ENCODE data around the gene MESD. TPM values are rescaled to one million over a fixed set of nuclear protein-coding genes. Genes with fewer than 3 reads are reported as not detected.

The MESD gene
- total RNA-seq, 2 donors from 2014 or later, result 31.7 to 35.8 TPM

- H3K27ac ChIP-seq (ENCODE audit: low read depth, low read length), result no peak overlapping the region
- Mint-ChIP-seq H3K27ac (no peak overlapping the region), H3K4me3 (no peak overlapping the region), H3K36me3 (ENCODE audit: low read depth) (no peaks in the 10 kb centered on the region), H3K9me3 (no peaks in the 10 kb centered on the region), H3K4me1 (peaks cover 11% of the 10 kb centered on the region), H3K27me3 (ENCODE audit: insufficient read depth) (no peaks in the 10 kb centered on the region)
- H3K36me3 ChIP-seq (ENCODE audit: control insufficient read depth, insufficient read depth, low read length), result no peaks in the 10 kb centered on the region
- 91 to 95% methylated on average over 6 to 7 of the region's 7 CpGs for whole genome bisulfite sequencing, 2 experiments (ENCODE audit: insufficient coverage in 1 of 2, insufficient read length in 1 of 2)
- DNase-seq, result no peak
- TF ChIP-seq CTCF (conservative IDR thresholded peaks at IDR 0.05), result no peak
- H3K27me3 ChIP-seq (ENCODE audit: control insufficient read depth, insufficient read depth, low read length, poor library complexity, severe bottlenecking), result no peaks in the 10 kb centered on the region
- H3K9me3 ChIP-seq (ENCODE audit: control insufficient read depth, low read length), result no peaks in the 10 kb centered on the region
- no peak overlapping the region for H3K4me3 ChIP-seq (ENCODE audit: low read length)
- no peak overlapping the region for H3K9ac ChIP-seq (ENCODE audit: extremely low read depth, low read length, poor library complexity, severe bottlenecking)
- no peaks in the 10 kb centered on the region for H3K4me1 ChIP-seq (ENCODE audit: control insufficient read depth, insufficient read depth, low read length)
These were observed 31.7 kb upstream of the MESD start for GRCh38 chr15:81021321-81021720.

GRCh38 chr15:81018197-81018596, 28.6 kb upstream of the MESD start:
- Histone ChIP-seq H3K27ac (ENCODE audit: low read depth, low read length) (no peak overlapping the region), H3K36me3 (ENCODE audit: control insufficient read depth, insufficient read depth, low read length) (no peaks in the 10 kb centered on the region), H3K4me1 (ENCODE audit: control insufficient read depth, insufficient read depth, low read length) (peaks cover 4% of the 10 kb centered on the region), H3K4me3 (ENCODE audit: low read length) (no peak overlapping the region), H3K9me3 (ENCODE audit: control insufficient read depth, low read length) (no peaks in the 10 kb centered on the region), H3K9ac (ENCODE audit: extremely low read depth, low read length, poor library complexity, severe bottlenecking) (no peak overlapping the region), H3K27me3 (ENCODE audit: control insufficient read depth, insufficient read depth, low read length, poor library complexity, severe bottlenecking) (no peaks in the 10 kb centered on the region)
- Mint-ChIP-seq H3K36me3 (ENCODE audit: low read depth) (no peaks in the 10 kb centered on the region), H3K4me3 (no peak overlapping the region), H3K27me3 (ENCODE audit: insufficient read depth) (no peaks in the 10 kb centered on the region), H3K27ac (no peak overlapping the region), H3K9me3 (no peaks in the 10 kb centered on the region), H3K4me1 (peaks cover 9% of the 10 kb centered on the region)
- WGBS, 2 experiments (ENCODE audit: insufficient coverage in 1 of 2, insufficient read length in 1 of 2), result 95 to 96% methylated on average over 2 of the region's 2 CpGs
- no peak for DNase-seq
- no peak for TF ChIP-seq CTCF (conservative IDR thresholded peaks at IDR 0.05)

GRCh38 chr15:81016489-81017068, 27.0 kb upstream of the MESD start:
- peaks cover 4% of the 10 kb centered on the region for H3K4me1 ChIP-seq (ENCODE audit: control insufficient read depth, insufficient read depth, low read length)
- 80 to 86% methylated on average over 1 of the region's 1 CpG for WGBS, 2 experiments (ENCODE audit: insufficient coverage in 1 of 2, insufficient read length in 1 of 2)

More at GRCh38 chr15:81016489-81017068, 27.0 kb upstream of the MESD start:
- peaks cover 9% of the 10 kb centered on the region for H3K4me1 Mint-ChIP-seq
- no peak overlapping the region for H3K27ac Mint-ChIP-seq
- Histone ChIP-seq H3K9ac (ENCODE audit: extremely low read depth, low read length, poor library complexity, severe bottlenecking) (no peak overlapping the region), H3K4me3 (ENCODE audit: low read length) (no peak overlapping the region), H3K27me3 (ENCODE audit: control insufficient read depth, insufficient read depth, low read length, poor library complexity, severe bottlenecking) (no peaks in the 10 kb centered on the region), H3K36me3 (ENCODE audit: control insufficient read depth, insufficient read depth, low read length) (no peaks in the 10 kb centered on the region), H3K9me3 (ENCODE audit: control insufficient read depth, low read length) (no peaks in the 10 kb centered on the region), H3K27ac (ENCODE audit: low read depth, low read length) (no peak overlapping the region)
- H3K4me3 Mint-ChIP-seq, result no peak overlapping the region
- no peak for DNase-seq
- H3K9me3 Mint-ChIP-seq, result no peaks in the 10 kb centered on the region
- no peaks in the 10 kb centered on the region for H3K36me3 Mint-ChIP-seq (ENCODE audit: low read depth)
- no peak for TF ChIP-seq CTCF (conservative IDR thresholded peaks at IDR 0.05)
- no peaks in the 10 kb centered on the region for H3K27me3 Mint-ChIP-seq (ENCODE audit: insufficient read depth)
